OCI-LY7 (cell line): ENCODE data around the gene CREB5. TPM values are rescaled to one million over a fixed set of nuclear protein-coding genes. Genes with fewer than 3 reads are reported as not detected.

Experiments used
- BruUV-seq: library from RNA; stranded (reverse); fragments of 400-500 nt; replicated peaks from 2 replicates; lab custom pipeline; 2021; lab: Mats Ljungman, UMichigan
- CTCF ChIA-PET: fragments of 300-600 bp; sonication (Branson Sonifier 250); formaldehyde crosslinking; loops from one replicate; lab custom pipeline; 2022; ENCODE audit warnings: antibody characterized with exemption; ENCODE audit not compliant: unreplicated experiment; lab: Charles Lee
- POLR2A ChIA-PET: fragments of 300-600 bp; sonication (Branson Sonifier 250); formaldehyde crosslinking; loops from one replicate; lab custom pipeline; 2022; ENCODE audit warnings: antibody characterized with exemption; lab: Charles Lee
- DNase-seq: peaks from one replicate; pipeline ENCODE4 v3.0.0-alpha.2; 2015; ENCODE audit warnings: low spot score
- H2AFZ ChIP-seq: fragments of 200-600 bp; sonication (generic), shearing (Covaris generic); 2 replicates; pipeline ENCODE4 v1.6.1; 2014; ENCODE audit warnings: mild to moderate bottlenecking, antibody characterized with exemption, low read length, moderate library complexity
- H3K27ac ChIP-seq: fragments of 200-600 bp; sonication (generic); 2 replicates; pipeline ENCODE4 v1.5.1; 2014; ENCODE audit warnings: mixed run types, low read depth, mild to moderate bottlenecking, moderate library complexity, low read length, inconsistent platforms; ENCODE audit not compliant: poor library complexity, severe bottlenecking
- H3K36me3 ChIP-seq: fragments of 200-600 bp; sonication (generic); 2 replicates; pipeline ENCODE4 v1.6.1; 2014; ENCODE audit warnings: mild to moderate bottlenecking, antibody characterized with exemption, low read length, moderate library complexity, mixed read lengths; ENCODE audit not compliant: insufficient read depth
- H3K4me1 ChIP-seq: fragments of 200-600 bp; sonication (generic); 2 replicates; pipeline ENCODE4 v1.5.1; 2014; ENCODE audit warnings: mild to moderate bottlenecking, low read length; ENCODE audit not compliant: insufficient read depth, poor library complexity, severe bottlenecking
- H3K4me2 ChIP-seq: fragments of 200-600 bp; sonication (generic); 2 replicates; pipeline ENCODE4 v1.6.1; 2014; ENCODE audit warnings: mild to moderate bottlenecking, low read length
- H3K4me3 ChIP-seq: fragments of 200-600 bp; sonication (generic); 2 replicates; pipeline ENCODE4 v1.5.1; 2014; ENCODE audit warnings: mild to moderate bottlenecking, low read depth, low read length; ENCODE audit not compliant: poor library complexity, severe bottlenecking
- H3K79me2 ChIP-seq: fragments of 200-600 bp; sonication (generic); 2 replicates; pipeline ENCODE4 v1.6.1; 2016; ENCODE audit warnings: low read depth, mild to moderate bottlenecking, low read length, moderate library complexity, mixed read lengths; ENCODE audit not compliant: insufficient read depth
- H3K9me2 ChIP-seq: fragments of 200-600 bp; sonication (generic); 2 replicates; pipeline ENCODE4 v1.6.1; 2016; ENCODE audit warnings: mild to moderate bottlenecking, low read length, mixed read lengths; ENCODE audit not compliant: insufficient read depth
- H3K9me3 ChIP-seq: fragments of 200-600 bp; sonication (generic); 2 replicates; pipeline ENCODE4 v1.6.1; 2014; ENCODE audit warnings: mild to moderate bottlenecking, mixed run types, low read length, mixed read lengths
- H4K20me1 ChIP-seq: fragments of 200-600 bp; sonication (generic); 2 replicates; pipeline ENCODE4 v1.6.1; 2014; ENCODE audit warnings: mild to moderate bottlenecking, antibody characterized with exemption, low read length, moderate library complexity, mixed read lengths; ENCODE audit not compliant: insufficient read depth
- CTCF ChIP-seq: fragments of 200-600 bp; sonication (generic); conservative IDR thresholded peaks from 2 replicates; pipeline ENCODE4 v1.5.1; 2014; ENCODE audit warnings: mild to moderate bottlenecking, antibody characterized with exemption, low read length, moderate library complexity, mixed read lengths
- EZH2phosphoT487 ChIP-seq: fragments of 200-600 bp; sonication (generic); IDR thresholded peaks from 2 replicates; pipeline ENCODE4 v1.6.1; 2018; ENCODE audit warnings: low read depth, borderline replicate concordance, mild to moderate bottlenecking, mixed run types, antibody characterized with exemption, low read length, moderate library complexity, mixed read lengths
- intact Hi-C: fragments of 100-400 bp; cut with micrococcal nuclease; formaldehyde crosslinking; loops from one replicate; pipeline ENCODE4 v1.10.0; 2022; ENCODE audit not compliant: unreplicated experiment
- total RNA-seq, 2 experiments: library from RNA; depleted of rRNA in 1 of 2; stranded (reverse); fragments of >200 nt in 1 of 2; shearing (Covaris generic) in 1 of 2; gene quantifications; 2 replicates each; pipeline ENCODE4 v1.2.3, GENCODE V29; 2014 to 2022

The CREB5 gene
- total RNA-seq, 2 experiments from 2014 or later: 2.0 to 13.3 TPM

- intact Hi-C loops: no loop called here
- H3K4me3 ChIP-seq: no peak overlapping the region
- BruUV-seq: no TSS peak
- CTCF ChIA-PET: no interaction called here
- H3K9me3 ChIP-seq: no peaks in the 10 kb centered on the region
- H3K27ac ChIP-seq: no peak overlapping the region
- H4K20me1 ChIP-seq: no peaks in the 10 kb centered on the region; the same call in 1 of the 2 replicates
- POLR2A ChIA-PET: no interaction called here
- no peaks in the 10 kb centered on the region for H3K9me2 ChIP-seq
- H3K4me1 ChIP-seq: no peaks in the 10 kb centered on the region
- no peaks in the 10 kb centered on the region for H3K79me2 ChIP-seq
- H2AFZ ChIP-seq: no peak overlapping the region
- no peak for DNase-seq
- H3K4me2 ChIP-seq: no peak overlapping the region
- TF ChIP-seq EZH2phosphoT487 (no peak), CTCF (no peak)
- no peaks in the 10 kb centered on the region for H3K36me3 ChIP-seq
Observed at GRCh38 chr7:28744951-28745350, 332.6 kb downstream of the CREB5 start.

- H3K36me3 ChIP-seq: no peaks in the 10 kb centered on the region
- H3K4me3 ChIP-seq: no peak overlapping the region
- no peaks in the 10 kb centered on the region for H3K9me3 ChIP-seq
- no peaks in the 10 kb centered on the region for H3K4me1 ChIP-seq
- H3K27ac ChIP-seq: no peak overlapping the region
- intact Hi-C loops: no loop called here
- TF ChIP-seq CTCF (no peak), EZH2phosphoT487 (no peak)
- no peaks in the 10 kb centered on the region; the same call in 1 of the 2 replicates for H4K20me1 ChIP-seq
- CTCF ChIA-PET: no interaction called here
- DNase-seq: no peak
- no TSS peak for BruUV-seq
- no peak overlapping the region for H2AFZ ChIP-seq
- POLR2A ChIA-PET: interaction anchor here (1.1 kb wide), 1 partner anchor 9 kb away, joined by 3 read pairs; no protein-coding TSS in a partner anchor
- H3K4me2 ChIP-seq: no peak overlapping the region
- no peaks in the 10 kb centered on the region for H3K9me2 ChIP-seq
- H3K79me2 ChIP-seq: no peaks in the 10 kb centered on the region
Observed at GRCh38 chr7:28745351-28745750, 333.0 kb downstream of the CREB5 start.

- no TSS peak for BruUV-seq
- no peak overlapping the region for H2AFZ ChIP-seq
- no peaks in the 10 kb centered on the region for H3K9me3 ChIP-seq
- intact Hi-C loops: no loop called here
- no peaks in the 10 kb centered on the region for H3K79me2 ChIP-seq
- no peaks in the 10 kb centered on the region for H3K9me2 ChIP-seq
- H3K4me2 ChIP-seq: no peak overlapping the region
- DNase-seq: no peak
- ChIA-PET CTCF (interaction anchor here (1.7 kb wide), 1 partner anchor 9 kb away, joined by 4 read pairs; no protein-coding TSS in a partner anchor), POLR2A (interaction anchor here (0.5 kb wide), 1 partner anchor 11 kb away, joined by 3 read pairs; no protein-coding TSS in a partner anchor)
- TF ChIP-seq EZH2phosphoT487 (no peak), CTCF (no peak)
- no peaks in the 10 kb centered on the region for H3K36me3 ChIP-seq
- no peak overlapping the region for H3K27ac ChIP-seq
- H3K4me3 ChIP-seq: no peak overlapping the region
- no peaks in the 10 kb centered on the region; the same call in 1 of the 2 replicates for H4K20me1 ChIP-seq
- H3K4me1 ChIP-seq: no peaks in the 10 kb centered on the region
Observed at GRCh38 chr7:28747404-28747803, 335.1 kb downstream of the CREB5 start.
